Measurements from ENCODE around the gene GRIP2. TPM values are rescaled to one million over a fixed set of nuclear protein-coding genes. Genes with fewer than 3 reads are reported as not detected.

GRIP2 gene
- total and polyA plus RNA-seq, 2 of the 4 experiments (the other 2 are of a cell fraction), result 0.05 TPM; not detected in 1

- Histone ChIP-seq H2AFZ (replicated peaks; ENCODE audit: low read length, poor library complexity) (no peak overlapping the region), H3K56ac (ENCODE audit: extremely low read depth, insufficient read depth, low read length) (no peak overlapping the region), H3K9ac (ENCODE audit: low read depth, low read length) (no peak overlapping the region), H4K20me1 (ENCODE audit: insufficient read depth, low read length) (no peaks in the 10 kb centered on the region), H3K18ac (ENCODE audit: low read depth, low read length) (no peak overlapping the region), H3K4ac (ENCODE audit: low read depth, low read length) (no peak overlapping the region), H3K4me2 (ENCODE audit: low read depth, low read length) (no peak overlapping the region), H4K8ac (ENCODE audit: low read depth in 2 of 2, low read length in 2 of 2) (no peak overlapping the region), H3K9me1 (ENCODE audit: insufficient read depth, low read length) (no peaks in the 10 kb centered on the region), H2BK15ac (ENCODE audit: low read depth, low read length) (no peak overlapping the region), H2BK20ac (ENCODE audit: low read depth, low read length) (no peak overlapping the region), H3K4me1 (ENCODE audit: control insufficient read depth, insufficient read depth, low read length) (no peaks in the 10 kb centered on the region), H2AK9ac (replicated peaks; ENCODE audit: low read depth, low read length, poor library complexity) (no peak overlapping the region), H4K91ac (ENCODE audit: insufficient read depth, low read depth, low read length) (no peak overlapping the region), H3K23ac (ENCODE audit: low read depth, low read length) (no peak overlapping the region), H2BK5ac (ENCODE audit: low read depth, low read length, poor library complexity, severe bottlenecking) (no peak overlapping the region), H3K79me1 (ENCODE audit: low read depth in 1 of 2, low read length in 2 of 2) (no peaks in the 10 kb centered on the region), H2BK120ac (ENCODE audit: low read depth, low read length) (no peak overlapping the region), H3K27ac (ENCODE audit: insufficient read depth, low read length) (no peak overlapping the region), H3K9me3 (ENCODE audit: control insufficient read depth, insufficient read depth, low read length) (peaks cover 10% of the 10 kb centered on the region), H3K14ac (replicated peaks; ENCODE audit: low read depth, low read length) (no peak overlapping the region), H3K36me3 (ENCODE audit: control insufficient read depth, insufficient read depth, low read length) (no peaks in the 10 kb centered on the region), H4K5ac (ENCODE audit: low read depth, low read length) (no peak overlapping the region), H3K4me3 (ENCODE audit: insufficient read depth, low read depth, low read length) (no peak overlapping the region), H2AK5ac (ENCODE audit: low read depth, low read length) (no peak overlapping the region), H3K27me3 (ENCODE audit: control insufficient read depth, insufficient read depth, low read length) (peaks cover 7% of the 10 kb centered on the region)
- in situ Hi-C loops (cut with MboI; ENCODE audit: low sequenced_read_pairs) (loop anchor here (10.0 kb wide), 1 partner anchor 419 kb away; no protein-coding TSS in a partner anchor), dilution Hi-C loops (cut with HindIII; ENCODE audit: low sequenced_read_pairs, unreplicated experiment) (no loop called here), intact Hi-C loops (cut with micrococcal nuclease) (loop anchor here (5.0 kb wide), 1 partner anchor 276 kb away; no protein-coding TSS in a partner anchor)
- TF ChIP-seq BHLHE40 (IDR thresholded peaks at IDR 0.05; ENCODE audit: low read depth, low read length), result no peak
- TF ChIP-seq CHD1 (IDR thresholded peaks at IDR 0.05; ENCODE audit: low read depth, low read length), result no peak
- TF ChIP-seq RCOR1 (IDR thresholded peaks at IDR 0.05; ENCODE audit: insufficient replicate concordance, low read length), result no peak
- no peak for TF ChIP-seq MAZ (IDR thresholded peaks at IDR 0.05; ENCODE audit: borderline replicate concordance, low read depth, low read length)
- no peak for TF ChIP-seq USF2 (IDR thresholded peaks at IDR 0.05; ENCODE audit: low read depth, low read length)
- TF ChIP-seq POLR2A (IDR thresholded peaks at IDR 0.05; ENCODE audit: low read depth, low read length), result no peak
- TF ChIP-seq MAFK (IDR thresholded peaks at IDR 0.05; ENCODE audit: low read depth, low read length), result no peak
- TF ChIP-seq SMC3 (IDR thresholded peaks at IDR 0.05; ENCODE audit: low read depth, low read length), result no peak
- no peak for TF ChIP-seq FOS (IDR thresholded peaks at IDR 0.05; ENCODE audit: low read depth, low read length)
- no peak for TF ChIP-seq CEBPB (IDR thresholded peaks at IDR 0.05; ENCODE audit: low read depth, low read length)
- no peak for TF ChIP-seq CTCF (conservative IDR thresholded peaks at IDR 0.05; ENCODE audit: low read depth, low read length)
- TF ChIP-seq RFX5 (IDR thresholded peaks at IDR 0.05; ENCODE audit: low read depth, low read length), result no peak
- TF ChIP-seq RAD21 (IDR thresholded peaks at IDR 0.05; ENCODE audit: low read length), result no peak
- TF ChIP-seq ELK1 (IDR thresholded peaks at IDR 0.05; ENCODE audit: borderline replicate concordance, low read depth, low read length), result no peak
- no peak for TF ChIP-seq MXI1 (IDR thresholded peaks at IDR 0.05; ENCODE audit: borderline replicate concordance, low read depth, low read length)
- no peak for TF ChIP-seq NFE2L2 (IDR thresholded peaks at IDR 0.05; ENCODE audit: low read depth, low read length)
- POLR2A ChIA-PET (ENCODE audit: unreplicated experiment), result no interaction called here
- WGBS, 2 experiments (ENCODE audit: extremely low coverage in 2 of 2, insufficient read length in 1 of 2), result 80% methylated on average over 1 of the region's 16 CpGs; no CpG with 5 or more reads in 1 of the 2 experiments
- no peak for DNase-seq
- CTCF ChIA-PET, result interaction anchor here (0.7 kb wide), 1 partner anchor 332 kb away, joined by 3 read pairs; no protein-coding TSS in a partner anchor
- BruUV-seq (replicated peaks), result no TSS peak
- no peak for ATAC-seq (ENCODE audit: low read depth)
Observed at GRCh38 chr3:14505803-14506500, 34.2 kb downstream of the GRIP2 start.

Measured in IMR-90 (cell line).